Endometrial microvascular endothelial cells (primary cell): Measurements from ENCODE around the gene LIF. TPM values are rescaled to one million over a fixed set of nuclear protein-coding genes. Genes with fewer than 3 reads are reported as not detected.
"Not testable (repeated sequence)": the region's sequence is repeated elsewhere in the genome, so short reads cannot be mapped to it uniquely, and the experiment has no call there.

Experiments
- in situ Hi-C: cut with HindIII; loops from 2 replicates; pipeline ENCODE4 v1.10.0; 2017; ENCODE audit warnings: low sequenced_read_pairs, low pct_unique_long_range_greater_than_20kb; ENCODE audit errors: inconsistent ontology term
- total RNA-seq: library from RNA; depleted of rRNA; stranded (reverse); fragments of >200 nt; gene quantifications from one replicate; pipeline ENCODE4 v1.2.3, GENCODE V29; 2015; ENCODE audit errors: inconsistent ontology term

Gene LIF
- total RNA-seq, 1 donor from 2014 or later, result not detected

DNA sequence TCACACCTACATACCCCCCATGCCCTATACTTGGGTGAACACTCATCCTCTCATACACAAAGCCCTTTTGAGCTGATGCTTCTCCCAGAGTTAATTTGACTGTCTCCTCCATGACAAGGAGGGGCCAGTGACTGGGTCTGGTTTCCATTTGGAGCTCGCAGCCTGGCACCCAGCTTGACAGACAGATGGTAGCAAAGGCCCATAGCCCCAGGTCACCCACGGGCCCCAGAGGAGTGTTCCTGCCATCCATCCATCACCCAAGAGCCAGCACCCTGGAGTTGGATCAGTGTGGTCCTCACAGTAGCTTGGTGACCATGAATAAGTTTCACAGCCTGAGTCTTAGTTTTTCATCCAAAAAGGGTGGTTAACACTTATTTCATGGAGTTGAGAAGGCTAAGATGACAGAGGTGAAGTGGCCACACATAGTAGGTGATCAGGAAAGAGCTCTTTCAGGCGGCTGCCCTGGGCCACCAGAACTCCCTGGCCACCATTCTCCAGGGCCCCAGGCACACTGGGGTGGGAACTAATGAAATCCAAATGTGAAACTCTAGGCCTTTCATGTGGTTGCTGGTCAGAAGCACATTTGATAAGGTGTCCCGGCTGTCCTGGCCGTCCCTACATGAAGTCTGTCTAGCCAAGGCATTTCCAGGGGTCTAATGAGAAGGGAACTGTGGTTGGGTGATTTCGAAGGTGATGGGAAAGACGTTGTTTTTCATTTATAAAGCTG lies 42.4 kb downstream of the LIF start:
- in situ Hi-C loops, result no loop called here

DNA sequence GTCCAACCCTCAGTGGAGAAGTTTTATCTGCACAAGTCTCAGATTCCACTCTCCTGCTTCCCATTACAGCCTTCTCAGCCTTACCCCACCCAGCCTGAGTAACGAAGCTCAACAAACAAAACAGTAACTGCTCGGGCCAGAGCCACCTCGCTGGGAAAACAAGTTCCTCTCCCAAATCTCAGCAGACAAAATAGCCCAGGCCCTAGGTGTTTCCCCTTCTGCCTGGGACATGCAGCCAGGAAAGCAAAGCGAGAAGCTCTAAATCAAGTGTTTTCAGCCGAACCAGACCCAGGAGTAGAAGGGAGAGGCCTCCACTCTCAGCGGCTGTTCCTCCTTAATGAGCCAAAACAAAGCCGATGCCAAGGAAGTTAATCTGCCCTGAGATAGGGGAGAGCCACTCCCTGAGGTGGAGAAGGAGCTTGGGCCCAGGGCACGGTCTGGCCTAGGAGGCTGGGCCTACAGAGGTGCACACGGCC lies 44.0 kb downstream of the LIF start:
- in situ Hi-C loops, result no loop called here

DNA sequence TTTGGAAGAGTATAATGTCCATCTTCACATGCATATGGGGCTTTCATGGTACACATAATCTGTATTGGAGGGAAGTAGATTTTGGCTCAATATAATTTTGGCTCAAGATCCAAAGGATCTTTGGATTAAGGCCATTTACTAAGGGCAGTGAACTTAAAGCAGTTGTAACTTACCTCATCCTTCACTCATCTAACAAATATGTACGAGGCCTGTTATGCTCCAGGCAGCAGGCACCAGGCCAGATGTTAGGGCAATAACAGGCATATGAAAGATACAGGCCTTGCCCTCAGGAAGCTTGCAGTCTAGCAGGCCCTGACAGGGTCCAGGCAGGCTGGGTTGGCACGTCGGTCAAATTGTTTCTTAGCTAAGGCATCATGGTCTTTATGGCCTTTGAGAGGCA lies 44.6 kb downstream of the LIF start:
- in situ Hi-C loops, result no loop called here

DNA sequence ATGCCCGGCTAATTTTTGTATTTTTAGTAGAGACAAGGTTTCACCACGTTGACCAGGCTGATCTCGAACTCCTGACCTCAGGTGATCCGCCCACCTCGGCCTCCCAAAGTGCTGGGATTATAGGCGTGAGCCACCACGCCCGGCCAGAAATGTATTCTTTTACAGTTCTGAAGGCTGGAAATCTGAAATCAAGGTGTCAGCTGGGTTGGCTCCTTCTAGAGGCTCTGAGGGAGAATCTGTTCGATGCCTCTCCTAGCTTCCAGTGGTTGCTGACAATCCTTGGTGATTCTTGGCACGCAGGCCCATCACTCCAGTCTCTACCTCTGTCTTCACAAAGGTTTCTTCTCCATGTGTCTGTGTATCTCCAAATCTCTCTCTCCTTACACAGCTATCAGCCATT lies 45.7 kb downstream of the LIF start:
- in situ Hi-C loops, result not testable (repeated sequence)

DNA sequence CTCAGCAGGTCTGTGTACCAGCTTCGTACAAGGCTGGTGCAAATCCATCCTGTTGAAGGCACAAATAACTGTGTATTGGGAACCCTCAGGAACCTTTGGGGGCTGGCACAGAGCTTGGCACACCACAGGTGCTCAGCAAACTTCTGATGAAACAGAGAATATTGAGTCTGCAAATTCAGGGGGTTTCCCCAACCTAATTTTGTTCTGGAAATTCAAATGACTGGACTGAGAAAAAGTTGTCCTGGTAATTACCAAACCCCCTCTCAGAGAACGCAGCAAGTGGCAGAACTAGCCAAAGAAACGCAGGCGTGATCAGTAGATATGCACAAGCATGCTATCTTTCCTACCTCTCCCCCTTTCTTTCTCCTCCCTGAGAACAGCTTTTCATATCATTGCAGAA lies 47.6 kb downstream of the LIF start:
- in situ Hi-C loops, result no loop called here

DNA sequence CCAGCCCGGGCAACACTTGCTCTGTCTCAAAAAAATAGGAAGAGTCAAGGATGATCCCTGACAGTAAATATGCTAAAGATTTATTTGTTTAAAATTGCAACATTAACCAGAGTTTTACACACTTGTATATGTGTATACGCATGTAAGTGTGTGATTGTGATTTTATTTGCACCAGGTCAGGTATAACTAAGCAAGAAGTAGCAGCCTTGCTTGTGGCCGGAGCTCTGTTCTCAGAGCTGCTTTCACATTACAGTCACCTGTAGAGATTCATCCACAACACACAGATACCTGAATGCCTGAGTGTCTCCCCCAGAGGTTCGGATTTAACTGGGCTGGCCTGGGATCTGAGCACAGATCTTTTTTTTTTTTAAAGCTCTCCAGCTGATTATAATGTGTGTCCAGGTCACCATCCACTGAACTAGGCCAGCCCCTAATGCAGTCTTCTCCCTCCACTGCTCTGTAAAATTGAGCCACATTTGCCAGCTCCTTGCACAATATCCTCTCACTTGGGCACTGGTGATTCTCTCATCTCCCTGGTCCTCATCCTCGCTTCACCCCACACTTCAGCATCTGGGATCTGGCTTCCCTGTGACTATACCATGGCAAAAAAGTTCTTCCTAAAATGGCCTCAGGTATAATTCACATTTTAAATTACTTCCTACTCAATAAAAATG lies 48.3 kb downstream of the LIF start:
- in situ Hi-C loops, result no loop called here

DNA sequence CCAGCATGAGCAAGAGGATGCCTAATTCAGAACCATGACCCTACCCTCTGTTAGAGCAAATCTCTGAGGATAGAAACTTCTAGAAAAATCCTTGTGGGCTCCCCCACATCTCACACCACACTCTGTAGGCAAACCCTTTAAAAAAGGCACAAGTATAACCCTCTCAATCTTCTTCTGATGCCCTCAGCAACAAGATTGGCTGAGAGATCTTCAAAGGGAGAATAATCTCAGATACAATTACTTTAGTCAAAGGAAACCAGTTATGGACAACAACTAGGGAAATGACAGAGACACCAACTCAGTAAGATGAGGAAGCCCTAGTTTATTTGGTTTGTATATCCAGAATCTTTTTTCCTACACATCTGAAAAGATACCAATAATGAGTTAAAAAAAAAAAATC lies 49.2 kb downstream of the LIF start:
- in situ Hi-C loops, result no loop called here

DNA sequence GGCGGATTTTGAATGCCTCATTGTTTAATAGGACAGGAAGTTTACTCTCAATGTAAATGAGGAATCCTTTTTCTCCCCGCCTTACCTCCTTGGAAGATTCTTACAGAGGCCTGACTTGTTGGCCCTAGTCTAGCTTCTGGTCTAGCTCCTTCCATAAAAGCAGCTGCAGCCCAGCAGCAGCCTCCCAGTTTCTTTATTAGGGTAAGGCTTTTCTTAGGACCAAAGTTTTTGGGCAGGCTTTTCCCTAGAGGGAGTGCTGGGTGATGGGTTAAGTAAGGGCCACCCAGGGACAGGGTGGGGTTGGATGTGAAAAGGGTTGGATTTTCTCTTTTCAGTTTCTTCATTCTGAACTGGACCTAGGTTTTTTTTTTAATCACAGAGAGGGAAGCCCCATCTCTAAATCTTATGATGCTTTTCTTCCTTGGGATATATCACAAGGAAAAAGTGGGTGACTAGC lies 49.7 kb downstream of the LIF start:
- in situ Hi-C loops, result no loop called here

DNA sequence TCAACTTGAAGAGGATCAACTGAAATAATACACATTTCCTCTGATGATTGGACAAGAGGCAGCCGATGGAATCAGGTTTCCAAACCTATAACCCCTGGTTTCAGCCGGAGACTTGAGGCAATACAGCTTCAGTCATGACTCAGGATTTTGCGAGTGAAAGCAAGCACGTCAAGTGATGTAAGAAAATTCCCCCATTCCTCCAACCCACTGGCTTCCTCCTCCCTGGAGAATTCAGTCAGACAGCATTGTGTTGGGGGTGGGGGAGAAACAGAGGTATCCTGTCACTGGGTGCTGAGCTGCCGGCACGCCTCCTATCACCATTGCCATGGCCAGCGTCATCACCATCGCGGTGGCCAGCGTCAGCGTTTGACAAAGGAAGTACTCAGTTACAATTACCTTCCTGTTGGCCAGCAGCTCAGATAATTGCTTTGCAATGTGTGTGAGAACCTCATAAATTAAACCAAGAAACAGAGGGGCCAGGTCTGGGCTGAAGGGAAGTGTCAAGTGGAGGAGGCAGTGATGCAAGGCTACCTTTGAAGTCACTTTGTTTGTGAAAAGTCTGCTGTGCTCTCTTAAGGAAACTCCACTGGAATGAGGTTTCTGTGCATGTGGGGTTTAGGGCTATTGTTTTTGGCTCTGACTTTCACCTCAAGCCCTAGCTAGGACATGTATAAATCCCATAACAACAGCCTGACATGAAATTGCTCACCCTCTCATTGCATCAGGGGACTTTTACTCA lies 50.2 kb downstream of the LIF start:
- in situ Hi-C loops, result no loop called here

DNA sequence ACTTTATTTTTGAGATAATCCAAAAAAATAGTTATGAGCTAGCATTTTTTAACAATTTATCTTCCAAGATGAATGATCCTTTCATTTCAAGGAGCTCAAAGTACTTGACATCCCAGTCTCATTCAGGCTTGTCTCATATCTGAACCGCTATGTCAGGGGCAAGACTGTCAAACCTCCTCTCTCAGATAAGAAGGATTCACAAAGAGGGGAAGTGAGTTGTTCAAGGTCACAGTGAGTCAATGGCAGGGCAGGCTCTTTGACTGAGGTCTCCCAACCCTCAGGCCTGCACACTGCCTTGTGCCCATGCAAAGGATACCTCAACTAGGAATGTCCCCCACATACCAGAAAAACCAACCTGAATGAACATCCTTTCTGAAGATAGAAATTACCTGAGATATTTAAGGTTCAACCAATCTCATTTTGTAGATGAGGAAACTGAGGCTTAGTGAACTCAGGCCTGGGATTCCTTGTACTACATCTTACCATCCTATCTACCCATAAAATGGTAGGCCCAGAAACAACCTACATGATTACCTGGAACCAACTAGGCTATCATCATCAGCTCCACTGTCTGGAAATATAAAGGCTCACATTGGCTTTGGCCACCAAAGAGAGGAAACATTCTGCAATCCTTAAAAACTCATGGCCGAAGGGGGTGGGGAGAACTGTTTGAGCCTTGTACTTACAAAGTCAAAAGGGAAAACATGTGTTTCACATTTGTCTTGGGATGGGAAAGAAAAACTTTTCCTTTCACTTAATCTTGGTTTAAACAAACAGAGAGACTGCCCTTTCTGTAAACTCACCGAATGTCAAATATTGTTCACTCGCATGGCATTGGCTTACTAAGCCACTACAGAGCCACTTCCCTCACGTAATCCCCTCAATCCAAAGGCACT lies 51.1 kb downstream of the LIF start:
- in situ Hi-C loops, result no loop called here

DNA sequence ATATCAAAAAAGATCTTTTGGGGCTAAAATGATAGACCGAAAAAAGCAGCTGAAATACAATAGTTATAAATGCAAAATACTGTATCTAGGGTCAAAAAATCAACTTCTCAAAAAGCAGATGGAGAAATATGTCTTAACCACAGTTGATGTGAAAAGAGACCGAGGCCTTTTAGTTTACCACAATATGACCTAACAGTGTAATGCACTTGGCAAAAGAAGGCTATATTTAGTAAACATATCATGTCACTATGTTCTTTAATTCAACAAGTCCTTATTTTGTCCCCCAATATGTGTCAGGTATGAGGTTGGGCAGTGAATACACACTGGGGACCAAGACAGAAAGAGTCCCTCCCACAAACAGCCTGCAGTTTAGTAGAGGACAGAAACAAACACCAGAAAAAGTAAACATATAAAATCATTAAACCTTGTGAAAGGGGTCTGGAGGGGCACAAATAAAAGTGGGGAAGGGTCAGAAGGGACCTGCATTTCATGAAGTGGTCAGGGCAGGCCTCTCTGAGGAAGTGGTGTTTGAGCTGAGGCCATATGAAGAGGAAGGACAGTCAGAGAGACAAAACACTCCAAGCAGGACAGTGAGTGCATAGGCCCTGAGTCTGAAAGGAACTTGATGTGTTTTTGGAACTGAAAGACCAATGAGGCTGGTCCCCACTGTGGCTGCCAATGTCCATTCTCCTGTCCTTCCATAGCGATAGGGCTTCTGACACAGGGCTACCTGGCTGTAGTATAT lies 53.4 kb downstream of the LIF start:
- in situ Hi-C loops, result no loop called here

DNA sequence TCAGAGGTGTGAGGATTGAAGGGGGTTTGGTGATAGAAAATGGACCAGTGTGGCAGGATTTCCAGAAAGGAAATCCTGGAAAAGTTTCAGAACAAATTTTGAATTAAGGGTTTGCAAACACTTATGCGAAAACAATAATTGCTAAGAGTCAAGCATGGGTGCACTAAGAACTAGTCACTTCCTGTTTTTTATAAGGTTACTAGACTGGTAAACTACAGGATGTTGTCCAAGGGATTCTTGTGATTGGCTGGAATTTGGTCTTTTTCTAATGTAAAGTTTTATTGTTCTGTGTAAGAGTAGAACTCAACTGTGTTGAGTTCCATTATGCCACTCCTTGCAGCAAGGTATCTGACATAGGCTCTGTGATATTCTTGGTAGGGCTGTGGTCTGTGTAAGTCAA lies 54.1 kb downstream of the LIF start:
- in situ Hi-C loops, result no loop called here

DNA sequence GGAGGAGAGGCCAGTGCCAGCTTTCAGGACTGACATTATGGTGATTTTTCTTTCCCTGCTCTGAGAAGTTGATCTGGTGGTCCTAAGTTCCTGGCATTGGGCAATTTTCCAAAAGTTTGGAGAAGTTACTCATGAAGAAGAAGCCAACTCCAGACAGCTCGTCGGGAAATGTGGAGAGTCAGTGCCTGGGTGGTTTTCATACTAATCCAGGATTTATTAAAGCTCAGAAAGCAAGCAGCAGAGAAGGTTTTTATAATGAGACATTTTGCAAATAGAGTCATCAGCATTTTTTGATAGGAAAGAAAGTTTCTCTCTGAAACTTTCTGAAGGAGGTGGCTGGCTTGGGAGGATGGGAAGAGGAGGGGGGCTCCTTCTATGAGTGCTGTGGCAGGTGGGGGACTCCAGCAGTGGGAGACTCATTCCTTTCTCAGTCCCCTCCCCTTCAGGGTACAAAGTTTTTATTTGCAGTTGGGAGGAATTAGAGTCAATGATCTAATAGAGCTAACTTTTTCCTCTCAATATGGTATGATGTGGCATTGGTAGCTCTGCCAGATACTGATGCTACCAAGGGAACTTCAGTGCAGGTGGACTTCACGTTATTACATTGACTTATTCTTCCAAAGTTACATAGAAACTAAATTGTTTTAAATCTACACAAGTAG lies 55.4 kb downstream of the LIF start:
- in situ Hi-C loops, result no loop called here

DNA sequence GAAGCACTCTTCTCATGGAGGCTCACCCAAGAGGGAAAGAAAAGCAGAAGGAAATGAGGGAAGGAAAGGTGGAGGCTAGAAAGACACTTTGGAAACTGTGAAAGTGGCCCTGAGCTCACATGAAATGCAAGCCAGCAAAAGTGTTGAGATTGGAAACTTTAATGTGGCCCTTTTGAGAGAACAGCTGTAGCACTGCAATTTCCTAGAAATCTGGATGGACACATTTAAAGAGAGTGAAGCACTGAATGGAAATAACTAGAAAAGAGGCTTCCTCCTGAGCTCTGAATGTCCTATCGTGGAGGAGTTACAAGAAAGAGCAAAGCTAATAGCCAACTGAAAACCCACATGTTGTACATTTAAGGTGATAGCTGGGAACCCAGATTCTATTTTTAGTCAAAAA lies 56.0 kb downstream of the LIF start:
- in situ Hi-C loops, result no loop called here
